Measurements from ENCODE around the gene HBA2. TPM values are rescaled to one million over a fixed set of nuclear protein-coding genes. Genes with fewer than 3 reads are reported as not detected.

HBA2 gene
- total and polyA plus RNA-seq, 9 of the 15 experiments (the other 6 are each of a cell fraction or from before 2014, with no cell fraction given), result 40.4 to 853 (median 286) TPM

- TF ChIP-seq SFPQ (IDR thresholded peaks at IDR 0.05; ENCODE audit: low read depth, low read length) (no peak), REST (IDR thresholded peaks at IDR 0.05; ENCODE audit: borderline replicate concordance) (no peak; the same call in 1 of the 2 replicates), REST (CRISPR knock-in tag; IDR thresholded peaks at IDR 0.05; ENCODE audit: low read depth) (peak; percentile 66; the same call in 1 of the 2 replicates), C11orf30 (IDR thresholded peaks at IDR 0.05; ENCODE audit: low read depth) (no peak), MED1 (CRISPR knock-in tag; IDR thresholded peaks at IDR 0.05; ENCODE audit: borderline replicate concordance) (no peak), ELF2 (CRISPR knock-in tag; IDR thresholded peaks at IDR 0.05) (peak; percentile 45; the same call in 1 of the 2 replicates), ZNF830 (CRISPR knock-in tag; IDR thresholded peaks at IDR 0.05) (0 out of 2 replicates have a peak, but pooled peaks have one; percentile 80), RBM14 (IDR thresholded peaks at IDR 0.05; ENCODE audit: borderline replicate concordance, insufficient read depth, low read depth, low read length) (peak; percentile 67; the same call in 1 of the 2 replicates), JUN (IDR thresholded peaks at IDR 0.05; ENCODE audit: borderline replicate concordance, low read depth, low read length) (peak; percentile 52; the same call in 1 of the 2 replicates), JUN (CRISPR knock-in tag; IDR thresholded peaks at IDR 0.05; ENCODE audit: borderline replicate concordance) (peak; percentile 99), ZBTB11 (CRISPR knock-in tag; IDR thresholded peaks at IDR 0.05) (no peak), ARNT (IDR thresholded peaks at IDR 0.05) (no peak)
Measured at GRCh38 chr16:180681-181564, 8.2 kb downstream of the HBA2 start (continued).
